ENCODE measurements around the gene CR2.
A peak's percentile ranks its signal among the peaks of the same experiment; 100 is the strongest.

CR2 gene

DNA sequence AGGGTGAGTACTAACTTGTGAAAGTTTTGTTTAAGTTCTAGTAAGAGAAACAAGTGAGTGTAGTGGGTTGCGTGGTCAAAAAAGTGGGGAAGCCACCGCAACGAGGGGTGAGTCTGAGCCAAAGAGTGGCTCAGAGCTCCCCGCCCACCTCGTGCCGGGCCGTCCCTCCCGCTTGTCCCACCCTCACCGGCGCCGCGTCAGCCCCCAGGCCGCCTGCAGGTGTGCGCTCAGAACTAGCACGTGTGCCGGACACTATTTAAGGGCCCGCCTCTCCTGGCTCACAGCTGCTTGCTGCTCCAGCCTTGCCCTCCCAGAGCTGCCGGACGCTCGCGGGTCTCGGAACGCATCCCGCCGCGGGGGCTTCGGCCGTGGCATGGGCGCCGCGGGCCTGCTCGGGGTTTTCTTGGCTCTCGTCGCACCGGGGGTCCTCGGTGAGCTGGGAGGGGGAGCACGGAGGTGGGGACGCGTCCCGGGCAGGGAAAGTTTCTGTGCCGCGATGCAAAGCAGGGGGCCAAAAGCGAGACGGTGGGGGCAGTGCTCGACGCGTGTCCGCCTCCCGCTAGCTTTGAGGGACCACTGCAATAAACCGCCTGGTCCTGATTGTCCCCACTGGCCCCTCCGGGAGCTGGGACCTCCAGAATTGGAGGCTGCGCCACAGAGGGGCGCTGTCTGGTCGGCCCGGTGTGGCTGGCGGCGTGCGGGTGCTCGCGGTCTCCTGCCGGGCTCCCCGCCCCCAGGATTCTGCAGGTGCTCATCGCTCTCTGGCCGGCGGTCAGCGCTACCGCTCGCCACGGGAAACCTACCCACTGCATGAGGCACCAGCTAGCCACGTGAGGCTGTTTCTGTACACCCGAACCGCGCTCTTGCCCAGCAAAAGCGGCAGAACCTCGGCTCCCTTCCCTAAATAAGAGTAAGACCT, at the start of gene CR2:
CR2 (plus strand) TSS at position 283 of the 919 bp plus-strand sequence; CDS start at position 374, 91 bp downstream.
- TF ChIP-seq, protein P1, sequence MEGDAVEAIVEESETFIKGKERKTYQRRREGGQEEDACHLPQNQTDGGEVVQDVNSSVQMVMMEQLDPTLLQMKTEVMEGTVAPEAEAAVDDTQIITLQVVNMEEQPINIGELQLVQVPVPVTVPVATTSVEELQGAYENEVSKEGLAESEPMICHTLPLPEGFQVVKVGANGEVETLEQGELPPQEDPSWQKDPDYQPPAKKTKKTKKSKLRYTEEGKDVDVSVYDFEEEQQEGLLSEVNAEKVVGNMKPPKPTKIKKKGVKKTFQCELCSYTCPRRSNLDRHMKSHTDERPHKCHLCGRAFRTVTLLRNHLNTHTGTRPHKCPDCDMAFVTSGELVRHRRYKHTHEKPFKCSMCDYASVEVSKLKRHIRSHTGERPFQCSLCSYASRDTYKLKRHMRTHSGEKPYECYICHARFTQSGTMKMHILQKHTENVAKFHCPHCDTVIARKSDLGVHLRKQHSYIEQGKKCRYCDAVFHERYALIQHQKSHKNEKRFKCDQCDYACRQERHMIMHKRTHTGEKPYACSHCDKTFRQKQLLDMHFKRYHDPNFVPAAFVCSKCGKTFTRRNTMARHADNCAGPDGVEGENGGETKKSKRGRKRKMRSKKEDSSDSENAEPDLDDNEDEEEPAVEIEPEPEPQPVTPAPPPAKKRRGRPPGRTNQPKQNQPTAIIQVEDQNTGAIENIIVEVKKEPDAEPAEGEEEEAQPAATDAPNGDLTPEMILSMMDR (IDR thresholded peaks at IDR 0.05; ENCODE audit: insufficient read depth, low read depth, low read length, missing control alignments): peak; percentile 55
- peak; percentile 89 for DNase-seq (ENCODE audit: low read depth)
- H3K4me3 ChIP-seq (ENCODE audit: low read depth, low read length): peak within 1 kb of the TSS; percentile 76

DNA sequence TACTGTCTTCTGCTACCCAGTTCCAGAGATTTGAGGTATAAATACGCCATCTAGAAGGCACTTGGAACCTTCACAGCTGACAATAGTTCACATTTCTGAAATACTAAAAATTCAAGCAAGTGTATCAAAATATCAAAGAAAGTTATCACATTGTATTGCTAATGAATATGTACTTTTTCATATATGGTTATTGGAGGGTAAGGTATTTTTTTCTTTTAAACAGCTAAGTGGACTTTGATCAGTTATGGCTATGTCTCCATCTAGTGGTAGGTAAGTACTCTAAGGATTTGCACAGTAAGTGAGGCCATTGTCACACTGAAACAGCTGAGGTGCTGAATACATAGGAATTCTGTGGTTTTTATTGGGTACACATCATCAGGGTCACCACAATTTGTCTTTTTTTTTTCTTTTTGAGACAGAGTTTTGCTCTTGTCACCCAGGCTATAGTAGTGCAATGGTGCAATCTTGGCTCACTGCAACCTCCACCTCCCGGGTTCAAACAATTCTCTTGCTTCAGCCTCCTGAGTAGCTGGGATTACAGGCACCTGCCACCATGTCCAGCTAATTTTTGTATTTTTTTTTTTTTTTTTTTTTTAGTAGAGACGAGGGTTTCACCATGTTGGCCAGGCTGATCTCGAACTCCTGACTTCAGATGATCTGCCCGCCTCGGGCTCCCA, 49.1 kb upstream of the CR2 start:
- DNase-seq (ENCODE audit: low read depth): peak; percentile 74
- TF ChIP-seq, protein P1 (IDR thresholded peaks at IDR 0.05; ENCODE audit: insufficient read depth, low read depth, low read length, missing control alignments): peak; percentile 70

DNA sequence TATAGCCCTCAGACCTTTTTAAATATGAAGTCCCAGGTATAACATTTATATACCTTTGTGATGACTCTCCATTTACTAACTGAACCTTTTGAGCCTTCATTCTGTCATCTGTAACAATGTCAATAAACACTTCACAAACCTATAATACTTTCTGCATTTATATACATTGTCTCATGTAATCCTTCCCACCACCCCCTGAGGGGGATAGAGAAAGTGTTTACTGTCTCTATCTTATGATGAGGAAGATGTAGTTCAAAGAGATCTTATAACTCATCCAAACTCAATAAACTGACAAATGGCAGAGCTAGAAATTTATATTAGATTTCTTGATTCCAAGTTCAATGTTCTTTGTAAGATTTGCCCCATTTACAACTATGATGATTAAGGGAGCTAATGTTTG, 48.3 kb upstream of the CR2 start:
- no peak for DNase-seq (ENCODE audit: low read depth)
- no peak overlapping the region for H3K4me3 ChIP-seq (ENCODE audit: low read depth, low read length)
- TF ChIP-seq, protein P1 (IDR thresholded peaks at IDR 0.05; ENCODE audit: insufficient read depth, low read depth, low read length, missing control alignments): no peak

More for the DNA sequence above, 49.1 kb upstream of the CR2 start:
- no peak overlapping the region for H3K4me3 ChIP-seq (ENCODE audit: low read depth, low read length)

DNA sequence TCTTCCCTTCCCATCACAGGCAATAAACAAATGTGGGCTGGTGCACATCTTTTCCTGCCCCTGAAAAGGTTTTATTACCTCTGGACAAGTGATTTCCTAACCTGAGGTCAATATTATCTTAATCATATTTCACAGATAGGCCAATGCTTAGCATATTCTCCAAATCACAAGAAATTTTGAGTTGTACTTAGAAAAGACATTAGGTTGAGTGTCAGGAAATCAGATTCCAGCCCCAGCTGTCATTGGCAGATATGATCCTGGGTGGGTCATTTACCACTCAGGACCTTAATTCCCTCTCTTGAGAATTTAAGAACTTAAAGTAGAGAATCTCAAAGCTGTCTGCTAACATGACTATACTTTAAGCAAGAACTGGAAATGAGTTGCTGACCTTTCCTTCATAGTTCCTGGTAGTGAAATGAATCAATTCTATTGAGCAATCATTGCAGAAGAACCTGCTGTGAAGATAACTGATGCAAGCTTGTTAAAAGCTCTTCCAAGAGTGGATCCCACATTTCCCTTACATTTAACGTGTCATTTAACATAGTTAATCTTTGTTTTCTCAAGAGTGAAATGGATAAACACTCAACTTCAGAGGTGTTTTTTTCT, 46.4 kb upstream of the CR2 start:
- H3K4me3 ChIP-seq (ENCODE audit: low read depth, low read length): no peak overlapping the region
- TF ChIP-seq, protein P1 (IDR thresholded peaks at IDR 0.05; ENCODE audit: insufficient read depth, low read depth, low read length, missing control alignments): no peak
- DNase-seq (ENCODE audit: low read depth): peak; percentile 45

DNA sequence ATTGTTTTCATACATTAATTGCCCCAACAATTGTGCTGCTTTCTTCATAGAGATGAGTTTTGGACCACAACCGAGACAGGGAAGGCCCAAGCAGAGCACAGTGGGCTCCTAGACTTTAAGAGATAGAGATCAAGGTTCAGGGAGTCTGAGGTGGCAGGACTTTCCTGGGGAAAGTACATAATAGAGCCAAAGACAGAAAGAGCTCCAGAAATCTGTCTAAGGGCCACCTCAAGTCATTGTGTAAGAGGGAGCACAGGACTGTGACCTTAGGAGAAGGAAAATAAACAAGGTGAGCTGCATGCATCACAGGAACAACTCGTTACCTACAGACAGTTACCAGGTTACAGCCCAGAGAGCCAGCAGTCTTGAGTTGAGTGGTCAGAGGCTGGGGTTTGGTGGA, 41.3 kb upstream of the CR2 start:
- TF ChIP-seq, protein P1 (IDR thresholded peaks at IDR 0.05; ENCODE audit: insufficient read depth, low read depth, low read length, missing control alignments): no peak
- peak; percentile 75 for DNase-seq (ENCODE audit: low read depth)
- H3K4me3 ChIP-seq (ENCODE audit: low read depth, low read length): no peak overlapping the region

DNA sequence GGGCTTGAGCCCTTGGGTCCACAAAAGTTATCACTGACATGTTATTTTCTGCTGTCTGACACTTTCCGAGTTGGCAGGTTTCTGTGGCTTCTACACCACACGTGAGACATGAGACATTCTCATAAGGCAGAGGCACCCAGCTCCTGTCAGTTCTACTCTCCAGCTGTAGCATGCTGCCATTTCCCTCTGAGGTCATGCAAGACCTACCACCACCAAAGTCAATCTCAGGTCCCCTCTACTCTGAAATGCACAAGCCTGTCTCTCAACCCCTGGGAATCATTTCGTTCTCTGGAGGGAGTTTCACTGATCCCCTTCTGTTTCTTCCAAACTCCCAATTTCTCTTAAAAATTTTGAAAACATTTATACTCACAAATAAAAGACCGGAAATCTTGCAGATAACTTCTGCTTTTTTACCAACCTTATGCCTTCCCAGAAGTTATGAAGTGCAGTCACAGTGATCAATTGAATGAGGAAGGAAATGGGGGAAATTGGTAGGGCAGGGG, 39.5 kb upstream of the CR2 start:
- TF ChIP-seq, protein P1 (IDR thresholded peaks at IDR 0.05; ENCODE audit: insufficient read depth, low read depth, low read length, missing control alignments): no peak
- peak; percentile 96 for DNase-seq (ENCODE audit: low read depth)

More for the DNA sequence above, 39.5 kb upstream of the CR2 start:
- H3K4me3 ChIP-seq (ENCODE audit: low read depth, low read length): no peak overlapping the region

All from GM12865 (cell line).